HG02938 (cell line): ENCODE data around the gene PAX2.

Source experiments
- ATAC-seq: cut with Tn5 transposase; IDR thresholded peaks from one replicate; pipeline ENCODE4 v1.9.1; 2021; ENCODE audit warnings: mild to moderate bottlenecking, moderate library complexity; ENCODE audit not compliant: unreplicated experiment

The PAX2 gene

DNA sequence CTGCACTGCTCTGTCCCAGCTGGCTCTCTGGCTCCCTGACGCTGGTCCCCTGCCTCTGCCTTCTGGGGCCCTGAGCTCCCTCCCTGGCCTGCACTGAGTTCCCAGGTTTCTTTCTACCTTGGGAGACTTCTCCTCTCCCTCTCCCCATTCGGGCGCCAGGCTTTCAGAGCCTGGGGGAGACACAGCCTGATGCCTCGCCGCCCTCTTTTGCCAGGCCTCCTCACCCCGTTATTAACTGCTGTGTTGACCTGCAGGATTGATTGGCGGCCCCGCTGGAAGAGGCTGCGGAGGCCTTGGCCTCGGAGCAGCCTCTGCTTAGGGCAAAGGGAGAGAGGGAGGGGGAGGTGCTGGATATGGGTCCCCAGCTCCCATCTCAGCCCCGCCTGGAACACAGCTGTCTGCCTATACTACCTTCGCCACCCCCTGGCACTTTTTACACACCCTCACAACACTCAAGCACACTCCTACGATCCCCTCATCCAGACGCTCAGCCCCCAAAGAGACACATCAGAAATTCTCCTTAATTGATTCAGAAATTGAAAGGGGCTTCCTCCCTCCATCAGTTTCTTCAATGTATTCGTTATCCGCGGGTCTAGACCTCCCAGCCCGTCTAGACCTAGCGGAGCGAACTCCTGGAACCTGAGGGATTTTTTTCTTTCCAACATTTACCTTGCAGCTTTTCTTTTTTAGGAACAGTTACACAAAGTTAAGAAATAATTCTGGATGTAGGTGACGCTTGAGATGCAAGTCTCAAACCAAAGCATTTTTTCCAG lies 7.1 kb upstream of the PAX2 start:
- no peak for ATAC-seq

DNA sequence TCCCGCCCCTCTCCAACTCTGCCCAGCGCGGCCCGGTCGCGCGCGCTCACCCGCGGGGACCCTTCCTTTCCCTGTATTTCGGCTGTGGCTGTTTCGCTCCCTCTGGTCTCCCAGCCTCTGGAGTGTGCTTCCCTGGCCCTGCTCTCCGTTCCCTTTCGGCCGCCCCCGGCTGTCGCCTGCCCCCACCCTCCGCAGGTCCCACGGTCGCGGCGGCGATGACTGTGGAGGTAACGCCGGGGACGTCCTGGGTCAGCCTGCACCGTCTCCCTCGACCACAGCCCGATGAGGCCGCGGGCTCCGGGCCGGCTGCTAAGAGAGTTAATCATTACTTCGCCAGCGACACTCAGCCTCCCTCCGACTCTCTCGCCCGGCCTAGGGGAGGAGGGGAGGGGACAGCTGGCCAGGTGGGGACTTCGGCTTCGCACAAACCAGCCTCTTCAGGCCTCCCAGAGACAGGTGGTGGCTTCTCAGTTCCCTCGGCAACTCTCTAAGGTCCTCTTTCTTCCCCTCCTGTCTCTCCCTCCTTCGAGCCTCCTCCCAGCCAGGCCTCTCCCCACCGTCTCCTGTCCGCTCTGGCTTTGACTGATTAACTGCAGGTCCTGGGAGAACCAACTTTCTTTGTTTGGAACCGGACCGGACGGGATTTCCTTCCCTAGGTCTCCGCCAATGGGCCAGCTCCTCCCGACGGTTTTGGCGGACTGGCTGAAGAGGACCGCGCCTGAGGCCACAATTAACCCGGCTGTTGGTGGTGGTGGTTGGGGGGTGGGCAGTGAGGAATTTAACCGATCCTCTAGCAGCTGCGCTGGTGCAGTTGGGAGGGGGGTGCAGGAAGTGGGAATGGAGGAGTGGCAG lies 5.6 kb upstream of the PAX2 start:
- ATAC-seq: no peak

DNA sequence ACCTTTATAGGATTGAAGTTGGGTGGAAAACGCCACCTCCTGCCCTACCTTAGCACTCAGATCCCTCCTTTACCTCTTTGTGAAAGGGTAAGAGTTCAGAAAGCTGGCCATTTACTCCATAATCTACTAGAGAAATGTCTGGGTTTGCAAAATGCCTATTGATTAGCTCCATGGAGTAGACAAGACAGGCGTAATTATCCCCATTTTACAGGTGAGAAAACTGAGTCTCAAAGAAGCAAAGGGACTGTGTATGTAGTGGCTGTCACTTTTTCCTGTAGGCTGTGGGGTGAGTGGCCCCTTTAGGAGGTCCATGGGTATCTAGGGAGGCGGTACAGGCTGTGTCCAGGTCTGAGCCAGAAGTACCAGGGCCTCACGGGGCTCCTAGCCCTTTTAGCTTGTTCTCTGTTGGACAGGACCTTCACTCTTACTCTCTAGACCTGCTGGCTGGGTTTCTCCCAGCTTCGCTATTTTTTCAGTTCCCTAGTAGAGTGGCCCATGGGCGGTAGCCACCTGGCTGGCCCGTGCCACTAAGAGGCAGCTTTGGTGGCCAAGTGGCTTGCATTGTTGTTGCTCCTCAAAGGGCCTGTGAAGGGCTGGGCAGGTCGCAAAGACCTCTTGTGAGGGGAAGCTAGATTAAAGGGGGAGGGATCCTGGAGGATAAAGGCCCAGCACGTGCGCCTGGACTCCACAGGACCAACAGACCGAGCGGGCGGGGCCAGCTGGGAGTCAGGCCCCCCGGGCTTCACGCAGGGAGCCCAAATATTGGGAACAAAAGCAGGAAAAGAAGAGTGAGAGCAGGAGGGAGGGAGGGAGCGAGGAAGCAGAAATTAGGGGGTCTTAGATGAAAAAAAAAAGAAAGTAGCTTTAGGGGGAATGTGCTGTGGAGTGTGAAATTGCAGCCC lies 4.7 kb upstream of the PAX2 start:
- ATAC-seq: no peak

DNA sequence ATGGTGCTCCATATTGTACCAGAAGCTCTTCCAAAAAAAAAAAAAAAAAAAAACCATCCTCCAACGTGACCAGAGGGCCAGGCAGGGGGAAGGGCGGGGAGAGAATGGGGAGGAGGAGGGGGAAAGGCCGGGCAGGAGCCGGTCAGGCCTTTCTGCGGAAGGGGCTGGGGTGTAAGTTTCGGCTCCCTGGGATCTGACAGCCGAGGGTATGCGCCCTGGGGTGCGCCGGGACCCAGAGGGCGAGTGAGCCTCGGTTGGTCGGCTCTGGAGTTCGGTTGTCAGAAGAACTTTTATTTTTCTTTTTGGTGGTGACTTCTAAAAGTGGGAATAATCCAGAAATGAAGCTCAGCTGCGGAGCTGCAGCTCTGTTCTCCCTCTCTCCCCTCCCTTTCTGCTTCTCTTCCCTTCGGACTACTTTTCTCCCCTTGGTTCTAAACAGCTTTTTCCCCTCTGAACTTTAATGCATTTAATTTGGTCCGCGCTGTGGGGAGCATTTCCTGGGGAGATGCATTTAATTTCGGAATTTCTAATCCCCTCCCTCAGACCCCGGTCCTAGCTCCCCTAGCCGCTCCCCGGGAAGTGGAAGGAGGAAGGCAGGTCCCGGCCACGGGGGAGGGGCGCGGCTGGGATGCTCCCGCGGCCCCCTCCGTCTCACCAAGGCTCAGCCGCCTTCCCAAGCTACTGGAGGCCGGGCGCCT lies 3.9 kb upstream of the PAX2 start:
- ATAC-seq: no peak

DNA sequence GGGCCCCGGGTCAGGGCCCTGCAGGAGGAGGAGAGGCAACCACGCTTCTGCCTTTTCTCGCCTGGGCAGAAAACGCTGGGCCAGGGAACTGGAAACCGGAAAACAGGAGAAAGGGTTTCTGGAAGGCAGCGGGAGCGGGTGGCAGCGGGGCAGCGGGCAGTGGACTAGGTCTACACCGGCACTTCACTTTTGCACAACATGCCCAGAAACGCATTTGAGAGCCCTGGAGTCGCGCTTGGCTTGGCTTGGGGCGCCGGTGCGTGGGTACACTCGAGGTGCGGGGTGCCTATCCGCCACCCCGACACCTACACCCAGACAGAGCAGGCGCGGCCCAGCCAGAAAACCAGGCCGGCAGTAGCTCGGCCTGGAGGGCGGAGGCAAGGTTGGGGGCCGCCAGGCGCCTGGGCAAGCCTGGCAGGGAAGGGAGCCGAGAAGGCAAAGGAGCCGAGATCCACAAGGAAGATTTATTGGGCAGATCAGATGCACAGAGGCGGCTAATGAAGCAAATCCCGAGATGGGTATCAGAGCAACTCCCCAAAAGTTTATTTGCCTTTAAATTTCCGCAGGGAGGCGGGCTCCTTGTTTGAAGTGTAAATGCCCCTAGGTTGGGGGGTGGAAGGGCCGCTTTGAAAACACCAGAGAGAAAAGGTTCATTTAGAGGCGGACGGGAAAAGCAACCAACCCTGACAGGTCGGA lies 3.2 kb upstream of the PAX2 start:
- no peak for ATAC-seq

DNA sequence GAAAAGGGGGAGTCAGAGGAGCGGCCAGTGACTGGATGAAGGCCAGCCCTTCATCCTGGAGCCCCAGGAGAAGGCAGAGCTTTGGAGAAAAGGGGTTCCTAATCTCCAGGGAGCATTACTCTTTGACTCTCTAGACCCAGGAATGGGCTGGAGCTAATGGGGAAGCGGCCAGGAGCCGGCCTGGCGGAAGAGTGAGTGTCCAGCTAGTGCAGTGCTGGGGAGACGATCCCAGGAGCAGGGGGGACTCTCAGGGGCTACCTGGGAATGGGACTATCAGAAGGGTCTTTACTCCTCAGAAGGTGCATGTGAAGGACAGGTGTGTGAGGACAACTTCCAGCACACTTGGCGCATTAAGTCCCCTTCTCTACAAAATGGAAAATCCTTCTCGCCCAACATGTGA lies 2.4 kb upstream of the PAX2 start:
- no peak for ATAC-seq

DNA sequence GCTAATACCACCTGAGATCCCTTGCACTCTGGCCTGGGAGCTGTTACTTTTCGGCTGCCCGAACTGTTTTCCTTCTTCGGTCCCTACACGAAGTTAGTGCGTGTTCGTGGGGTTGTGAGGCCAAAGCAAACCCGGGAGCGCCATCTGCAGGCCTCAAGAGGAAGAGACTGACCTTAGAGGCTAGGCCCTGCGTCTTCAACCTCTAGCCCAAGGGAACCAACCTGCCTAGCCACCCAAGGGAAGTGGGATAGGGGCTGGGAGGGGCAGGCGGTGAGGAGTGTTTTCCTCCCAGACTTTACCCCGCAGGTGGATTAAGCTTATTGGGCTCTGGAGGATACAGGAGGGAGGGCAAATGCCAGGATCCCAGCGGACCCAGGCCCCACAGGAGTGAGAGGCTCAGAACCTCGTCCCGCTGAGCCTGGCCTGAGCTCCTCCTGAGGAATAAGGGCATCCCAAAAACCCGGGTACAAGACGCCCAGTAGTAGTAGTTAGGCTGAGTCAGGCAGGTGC lies 1.7 kb upstream of the PAX2 start:
- ATAC-seq: no peak

DNA sequence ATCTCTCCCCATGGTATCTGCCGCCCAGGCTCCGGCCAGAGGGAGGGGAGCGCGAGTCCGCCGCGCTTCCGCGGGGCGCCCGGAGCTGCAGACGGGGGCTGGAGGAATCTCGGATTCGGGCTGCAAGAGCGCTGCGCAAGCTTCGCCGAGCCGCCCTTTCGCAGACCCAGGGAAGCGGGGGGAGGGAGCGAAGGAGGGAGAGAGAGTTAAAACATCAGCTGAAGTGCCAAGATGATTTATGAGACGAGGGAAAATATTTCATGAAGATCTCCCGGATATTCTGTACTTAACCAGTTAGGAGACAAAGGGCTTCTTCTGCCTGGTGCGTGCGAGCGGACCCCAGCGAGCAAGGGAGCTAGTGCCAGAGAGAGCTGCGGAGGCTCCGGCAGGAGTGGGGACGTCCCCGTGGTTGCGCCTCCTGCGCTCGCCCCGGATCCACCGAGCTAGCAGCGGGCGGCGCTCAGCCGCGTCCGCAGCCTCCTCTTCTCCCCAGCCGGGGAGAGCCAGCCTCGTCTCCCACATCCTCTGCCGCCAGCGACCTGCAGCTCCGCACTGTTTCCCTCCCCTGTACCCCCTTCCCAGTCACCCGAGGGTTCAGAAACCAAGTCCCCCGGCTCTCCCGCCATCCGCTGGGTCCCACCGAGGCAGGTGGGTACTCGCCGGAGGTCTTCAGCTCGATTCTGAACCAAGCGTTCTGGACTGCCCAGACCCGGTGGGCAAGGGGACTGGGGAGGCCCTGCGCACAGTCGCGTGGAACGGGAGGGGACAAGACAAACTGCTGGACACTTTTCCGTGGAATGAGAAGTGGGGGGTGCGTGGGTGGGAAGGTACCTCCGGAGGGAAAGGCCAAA lies 1.0 kb upstream of the PAX2 start:
- ATAC-seq: no peak

DNA sequence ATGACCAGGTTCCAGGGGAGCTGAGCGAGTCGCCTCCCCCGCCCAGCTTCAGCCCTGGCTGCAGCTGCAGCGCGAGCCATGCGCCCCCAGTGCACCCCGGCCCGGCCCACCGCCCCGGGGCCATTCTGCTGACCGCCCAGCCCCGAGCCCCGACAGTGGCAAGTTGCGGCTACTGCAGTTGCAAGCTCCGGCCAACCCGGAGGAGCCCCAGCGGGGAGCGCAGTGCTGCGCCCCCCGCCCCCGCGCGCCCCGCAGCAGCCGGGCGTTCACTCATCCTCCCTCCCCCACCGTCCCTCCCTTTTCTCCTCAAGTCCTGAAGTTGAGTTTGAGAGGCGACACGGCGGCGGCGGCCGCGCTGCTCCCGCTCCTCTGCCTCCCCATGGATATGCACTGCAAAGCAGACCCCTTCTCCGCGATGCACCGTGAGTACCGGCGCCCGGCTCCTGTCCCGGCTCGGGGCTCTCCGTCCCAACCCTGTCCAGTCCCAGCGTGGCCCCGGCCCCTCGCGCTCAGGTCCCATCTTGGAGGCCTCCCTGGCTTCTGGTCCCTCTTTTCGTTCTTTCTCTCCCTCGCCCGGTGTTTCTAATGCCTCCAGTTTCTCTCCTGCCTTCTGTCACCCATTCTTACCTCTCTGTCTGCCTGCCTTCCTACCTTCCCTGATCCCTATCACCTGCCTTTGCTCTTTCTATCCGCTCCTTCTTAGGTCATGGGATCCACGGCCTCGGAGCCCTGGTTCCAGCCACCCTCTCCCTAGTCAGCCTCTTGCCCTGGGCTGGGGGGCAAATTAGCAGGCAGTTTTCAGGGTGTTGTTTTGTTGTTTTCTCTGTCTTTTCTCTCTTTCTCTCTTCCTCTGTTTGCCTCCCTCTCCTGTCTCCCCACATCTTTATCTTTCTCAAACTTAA lies 751 bp downstream of the PAX2 start:
- no peak for ATAC-seq

DNA sequence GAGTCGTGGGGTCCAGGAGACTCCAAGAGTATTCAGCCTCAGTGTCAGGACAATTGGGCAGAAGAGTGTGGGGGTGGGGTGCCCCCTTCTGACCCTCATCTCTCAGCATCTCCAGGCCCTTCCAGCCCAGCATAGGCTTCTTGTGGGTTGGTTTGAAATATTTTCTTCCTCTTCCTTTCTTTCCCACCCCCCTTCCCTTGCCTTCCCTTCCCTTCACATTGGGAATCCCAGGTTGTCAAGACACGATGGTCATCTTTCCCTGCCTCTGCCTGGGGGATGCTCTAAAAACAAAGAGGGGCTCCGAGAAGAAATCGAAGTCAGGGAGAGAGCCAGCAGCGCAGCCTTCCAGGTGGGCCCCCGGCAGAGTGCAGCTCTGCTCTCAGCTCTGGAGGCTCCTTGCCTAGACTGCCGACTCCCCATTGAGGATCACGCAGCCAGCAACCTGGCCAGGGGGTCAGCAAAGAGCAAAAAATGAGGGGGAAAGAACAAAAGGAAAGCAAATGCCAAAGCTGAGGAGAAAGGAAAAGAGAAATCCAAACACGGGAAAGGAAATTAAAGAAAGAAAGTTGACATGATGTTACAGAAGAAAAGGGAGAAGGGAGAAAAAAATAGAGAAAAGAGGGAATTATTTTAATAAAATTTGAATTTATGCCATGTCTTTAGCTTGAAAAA lies 1.5 kb downstream of the PAX2 start:
- no peak for ATAC-seq

DNA sequence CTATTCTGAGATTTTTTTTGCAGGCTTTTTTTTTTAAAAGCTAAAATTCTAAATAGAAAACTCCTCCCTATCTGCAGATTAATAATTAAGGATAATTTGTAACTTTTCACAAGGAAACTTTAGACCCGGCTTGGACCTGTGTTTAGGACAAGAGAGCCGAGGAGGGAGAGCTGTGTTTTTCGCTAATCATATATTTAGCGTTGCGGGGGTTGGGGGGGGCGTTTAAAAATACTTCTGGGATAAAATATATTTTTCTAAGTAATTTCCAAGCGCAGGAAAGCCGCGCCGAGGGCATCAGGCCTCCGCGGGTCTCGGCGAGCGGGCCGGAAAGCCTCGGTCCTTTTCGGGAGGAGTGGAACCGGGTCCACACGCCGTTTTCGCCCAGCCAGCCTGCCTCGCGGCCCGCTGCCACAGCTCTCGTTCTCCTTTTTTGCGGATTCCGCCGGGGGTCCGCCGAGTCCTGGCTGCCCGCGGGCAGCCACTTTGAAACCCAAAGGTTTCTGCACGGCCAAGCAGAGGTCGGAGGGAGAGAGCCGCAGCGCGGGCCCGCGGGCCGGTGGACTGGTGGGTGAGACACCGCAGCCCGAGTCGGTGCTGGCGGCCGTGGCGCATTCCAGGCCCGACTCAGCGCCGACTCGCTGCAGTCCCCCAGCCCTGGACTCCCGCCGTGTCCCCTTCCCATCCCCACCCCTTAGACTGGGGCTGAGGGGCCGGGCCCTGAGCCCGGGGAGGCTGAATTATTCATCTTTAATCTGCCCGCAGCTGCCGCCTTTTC lies 2.3 kb downstream of the PAX2 start:
- no peak for ATAC-seq

DNA sequence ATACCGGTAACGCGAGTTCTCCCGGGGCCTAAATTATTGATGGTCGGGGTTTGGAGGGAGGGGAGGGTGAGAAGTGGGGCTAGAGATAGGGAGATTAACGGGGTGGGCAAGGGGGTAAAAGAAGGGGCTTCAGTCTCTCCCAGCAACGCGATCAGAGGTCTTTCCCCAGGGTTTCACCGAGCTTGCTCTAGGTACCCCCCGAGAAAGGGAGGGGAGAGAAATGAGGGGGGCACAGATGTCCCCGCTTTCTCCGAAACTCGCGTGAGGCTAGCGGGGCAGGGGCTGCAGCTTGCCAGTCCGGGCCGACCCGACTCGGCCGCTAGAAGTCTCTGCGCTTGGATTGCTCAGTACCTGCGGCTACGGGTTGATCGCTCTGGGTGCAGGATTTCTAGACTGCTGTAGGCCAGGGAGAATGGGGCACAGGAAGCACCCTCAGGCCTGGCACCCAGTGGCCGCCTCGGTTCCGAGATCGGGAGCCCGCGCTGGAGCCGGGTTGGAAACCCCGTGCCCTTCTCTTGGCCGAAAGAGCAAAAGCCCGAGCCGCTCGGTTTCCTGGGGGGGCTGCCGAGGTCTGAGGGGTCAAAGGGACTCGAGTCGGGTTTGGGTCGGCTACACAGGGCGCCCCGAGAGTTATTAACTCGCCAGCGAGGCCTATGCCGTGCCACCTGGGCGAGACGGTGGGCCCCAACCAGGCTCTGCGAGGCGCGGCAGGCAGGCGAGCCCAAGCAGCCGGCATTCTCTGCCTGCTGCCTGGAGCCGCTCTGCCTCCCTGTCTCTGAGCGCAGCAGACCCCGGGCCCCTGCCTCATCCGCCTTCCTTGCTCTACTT lies 3.1 kb downstream of the PAX2 start:
- ATAC-seq: no peak

DNA sequence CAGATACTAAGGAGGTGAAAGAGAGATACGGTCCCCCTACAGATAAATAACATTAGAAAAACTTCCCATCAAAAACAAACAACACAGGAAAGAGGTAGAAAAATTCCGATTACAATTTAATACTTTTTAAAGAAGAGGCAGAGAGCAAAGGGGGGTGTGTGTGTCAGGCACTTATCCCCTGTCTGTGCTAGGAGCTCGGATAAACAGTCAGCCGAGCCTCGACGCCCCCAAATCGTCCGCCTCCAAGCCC lies 3.6 kb downstream of the PAX2 start:
- ATAC-seq: no peak

DNA sequence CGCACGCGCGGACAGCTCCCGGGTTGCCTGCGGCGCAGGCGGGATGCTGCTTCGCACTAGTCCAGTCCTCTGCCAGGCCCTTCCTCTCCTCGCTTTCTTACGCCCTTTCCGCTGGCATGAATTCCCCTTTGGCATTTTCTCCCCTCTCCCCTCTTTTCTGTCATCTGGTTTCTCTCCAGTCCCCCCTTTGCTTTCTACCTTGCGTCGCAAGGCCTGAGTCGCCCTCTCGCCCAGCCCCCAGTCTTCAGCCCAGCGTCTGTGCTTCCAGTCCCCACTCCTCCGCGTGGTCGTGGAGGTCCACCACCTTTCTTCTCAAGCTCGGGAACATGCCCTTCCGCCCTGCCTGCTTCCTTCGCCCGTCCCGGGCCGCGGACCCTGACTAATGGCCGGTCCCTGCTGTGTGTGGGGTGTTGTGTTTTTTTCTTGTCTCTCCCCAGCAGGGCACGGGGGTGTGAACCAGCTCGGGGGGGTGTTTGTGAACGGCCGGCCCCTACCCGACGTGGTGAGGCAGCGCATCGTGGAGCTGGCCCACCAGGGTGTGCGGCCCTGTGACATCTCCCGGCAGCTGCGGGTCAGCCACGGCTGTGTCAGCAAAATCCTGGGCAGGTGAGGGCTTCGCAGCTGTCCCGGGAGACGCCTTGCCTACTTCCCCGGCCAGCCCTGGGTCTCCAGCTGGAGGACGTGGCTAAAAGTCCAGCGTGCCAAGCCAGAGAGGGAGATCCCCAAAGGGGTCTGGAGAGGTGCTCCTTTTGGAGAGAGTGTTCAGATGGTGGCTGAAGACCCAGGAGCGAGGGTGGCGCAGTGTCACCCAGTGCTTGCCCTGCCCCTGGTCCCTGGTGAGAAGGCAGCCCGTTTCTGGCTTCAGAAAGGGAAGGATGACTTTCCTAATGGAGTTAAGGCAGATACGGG lies 4.2 kb downstream of the PAX2 start:
- ATAC-seq: no peak
